Astrocyte of the hippocampus (primary cell): ENCODE results near the gene AKT1S1.

Source experiments
- DNase-seq: peaks from one replicate; pipeline ENCODE4 v3.0.0; 2011; ENCODE audit warnings: low read depth, low spot score

Gene AKT1S1

GRCh38 chr19:49907745-49908446 is 30.7 kb upstream of the AKT1S1 start:
- no peak for DNase-seq

GRCh38 chr19:49906879-49907564 is 29.9 kb upstream of the AKT1S1 start:
- no peak for DNase-seq

- no peak for DNase-seq
Observed at GRCh38 chr19:49904136-49904535, 27.0 kb upstream of the AKT1S1 start.

GRCh38 chr19:49896863-49897621 is 19.9 kb upstream of the AKT1S1 start, which contains the start of gene IL4I1:
IL4I1 (minus strand) TSS chr19:49896887; CDS start chr19:49896160, 727 bp downstream.
- DNase-seq: peak; percentile 25

- DNase-seq: no peak
Observed at GRCh38 chr19:49895566-49896297, 18.6 kb upstream of the AKT1S1 start.

- no peak for DNase-seq
Observed at GRCh38 chr19:49894879-49895565, 17.9 kb upstream of the AKT1S1 start.

- DNase-seq: no peak
Observed at GRCh38 chr19:49894011-49894664, 17.0 kb upstream of the AKT1S1 start.

- no peak for DNase-seq
Observed at GRCh38 chr19:49892716-49893115, 15.6 kb upstream of the AKT1S1 start.

GRCh38 chr19:49891393-49891792 is 14.2 kb upstream of the AKT1S1 start:
- DNase-seq: no peak

GRCh38 chr19:49890349-49891311 is 13.5 kb upstream of the AKT1S1 start:
- DNase-seq: peak; percentile 33

GRCh38 chr19:49889687-49890348 is 12.7 kb upstream of the AKT1S1 start:
- peak; percentile 89 for DNase-seq

- no peak for DNase-seq
Observed at GRCh38 chr19:49889038-49889686, 12.0 kb upstream of the AKT1S1 start.

GRCh38 chr19:49888510-49888824 is 11.3 kb upstream of the AKT1S1 start:
- no peak for DNase-seq

GRCh38 chr19:49887665-49888509 is 10.7 kb upstream of the AKT1S1 start:
- DNase-seq: no peak

GRCh38 chr19:49887037-49887664 is 10.0 kb upstream of the AKT1S1 start:
- no peak for DNase-seq

- no peak for DNase-seq
Observed at GRCh38 chr19:49884760-49885159, 7.6 kb upstream of the AKT1S1 start.

- no peak for DNase-seq
Observed at GRCh38 chr19:49884109-49884508, 7.0 kb upstream of the AKT1S1 start.
